Raji (cell line): ENCODE results near the gene TTC33.

ENCODE experiments used
- POLR2A ChIP-seq: IDR thresholded peaks from 2 replicates; pipeline ENCODE4 v1.6.1; 2011; ENCODE audit warnings: low read depth, low read length, control low read depth; ENCODE audit not compliant: insufficient read depth

TTC33 gene

DNA sequence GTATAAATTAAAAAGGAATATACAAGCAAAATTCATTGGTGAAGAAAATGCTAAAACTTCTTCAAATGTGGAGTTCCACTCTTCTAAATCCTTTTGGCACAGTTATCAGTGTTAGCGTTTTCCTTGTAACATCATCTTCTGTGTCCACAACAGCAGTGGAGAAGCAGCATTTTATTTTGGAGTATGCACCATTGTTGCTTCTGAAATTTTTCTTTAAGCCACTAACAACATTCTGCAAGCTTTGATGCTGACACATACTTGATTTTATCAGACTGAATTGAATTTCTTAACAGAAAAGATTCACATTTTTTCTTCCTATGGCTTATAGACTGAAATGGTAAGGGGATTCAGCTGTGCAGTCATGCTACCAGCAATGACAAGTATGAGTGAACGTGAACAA lies 136.8 kb downstream of the TTC33 start:
- no peak for TF ChIP-seq POLR2A

DNA sequence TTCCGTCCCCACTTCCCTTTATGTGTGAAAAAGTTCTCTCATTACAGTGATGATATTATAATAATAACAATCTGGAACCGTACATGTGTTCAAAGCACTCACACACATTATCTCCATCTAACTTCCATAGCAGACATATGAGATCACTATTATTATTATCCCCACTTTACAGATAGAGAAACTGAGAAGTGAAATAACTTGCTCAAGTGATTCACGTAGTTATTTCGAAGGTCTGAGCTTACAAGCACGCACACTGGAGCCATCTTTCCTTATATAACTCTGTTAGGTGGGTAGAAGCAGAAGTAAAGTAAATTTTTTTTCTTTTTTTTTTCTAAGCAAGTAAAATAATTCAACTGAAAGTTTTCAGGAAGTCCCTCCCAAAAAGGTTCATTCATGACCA lies 139.0 kb downstream of the TTC33 start:
- TF ChIP-seq POLR2A: no peak

DNA sequence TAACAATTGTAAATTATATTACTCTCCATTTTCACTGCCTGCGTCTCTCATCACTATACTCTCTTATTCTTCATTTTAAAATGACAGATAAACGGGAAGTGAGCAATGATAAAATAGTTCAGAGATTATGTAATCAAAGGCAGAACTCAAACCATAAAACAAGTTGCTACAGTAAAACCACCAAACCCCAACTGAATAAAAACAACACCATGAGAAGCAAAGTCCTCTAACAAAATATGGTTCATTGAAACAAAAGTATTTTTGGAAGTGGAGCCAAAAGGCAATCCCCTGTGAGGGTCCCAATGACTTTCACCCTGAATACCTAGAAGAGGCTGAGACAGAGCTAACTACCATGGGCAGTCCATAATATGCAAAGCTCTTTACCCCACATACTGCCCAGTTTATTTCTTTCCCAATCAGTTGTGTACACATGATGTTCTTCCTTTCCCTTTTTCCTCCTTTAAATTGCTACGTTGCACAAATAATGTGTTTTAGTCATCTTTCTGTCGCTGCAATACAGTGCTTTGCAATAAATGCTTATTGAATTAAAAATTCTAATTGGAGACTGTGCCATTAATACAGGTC lies 140.1 kb downstream of the TTC33 start:
- no peak for TF ChIP-seq POLR2A

DNA sequence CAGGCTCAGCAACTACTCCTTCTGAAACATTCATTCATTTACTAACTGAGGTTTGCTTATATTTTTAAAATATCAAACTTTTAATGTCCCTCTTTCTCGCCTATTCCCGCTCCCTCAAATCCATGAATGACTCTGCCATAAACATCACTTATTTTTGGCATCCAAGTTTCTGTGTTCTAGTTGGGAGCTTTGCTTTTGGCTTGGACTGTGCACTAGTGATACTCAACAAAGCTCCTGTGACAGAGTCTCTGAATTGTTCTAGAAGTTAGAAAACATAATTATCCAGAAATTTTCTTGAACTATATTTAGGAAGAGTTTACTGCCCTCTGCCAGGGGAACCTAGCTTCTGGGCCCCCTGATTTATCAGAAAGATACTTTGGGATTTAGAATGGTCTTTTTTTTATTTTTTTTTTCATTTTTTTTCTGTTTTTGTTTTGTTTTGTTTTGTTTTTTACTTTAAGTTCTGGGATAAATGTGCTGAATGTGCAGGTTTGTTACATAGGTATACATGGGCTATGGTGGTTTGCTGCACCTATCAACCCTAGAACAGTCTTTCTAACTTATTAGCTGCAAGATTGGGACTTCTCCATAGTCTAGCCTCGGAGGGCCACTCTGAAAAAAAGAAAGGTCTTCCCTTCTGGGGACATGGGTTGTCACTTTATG lies 140.7 kb downstream of the TTC33 start:
- TF ChIP-seq POLR2A: no peak

DNA sequence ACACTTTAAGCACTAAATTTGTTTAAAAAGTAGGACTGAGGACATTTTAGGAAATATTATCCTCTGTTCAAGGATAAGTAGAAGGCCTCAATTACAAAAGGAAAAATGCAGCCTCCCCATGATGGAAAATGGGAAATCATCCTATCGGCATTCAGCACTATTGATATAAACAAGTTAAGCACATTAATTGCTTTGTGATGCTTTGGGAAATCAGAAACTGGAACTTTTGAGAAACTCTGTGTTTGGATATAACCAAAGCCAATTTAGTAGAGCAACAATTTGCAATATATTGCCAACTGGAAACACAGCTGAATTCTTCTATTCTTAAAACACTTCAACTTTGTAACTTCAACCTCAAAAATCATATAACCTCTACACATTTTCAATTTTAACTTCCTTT lies 141.3 kb downstream of the TTC33 start:
- TF ChIP-seq POLR2A: no peak

DNA sequence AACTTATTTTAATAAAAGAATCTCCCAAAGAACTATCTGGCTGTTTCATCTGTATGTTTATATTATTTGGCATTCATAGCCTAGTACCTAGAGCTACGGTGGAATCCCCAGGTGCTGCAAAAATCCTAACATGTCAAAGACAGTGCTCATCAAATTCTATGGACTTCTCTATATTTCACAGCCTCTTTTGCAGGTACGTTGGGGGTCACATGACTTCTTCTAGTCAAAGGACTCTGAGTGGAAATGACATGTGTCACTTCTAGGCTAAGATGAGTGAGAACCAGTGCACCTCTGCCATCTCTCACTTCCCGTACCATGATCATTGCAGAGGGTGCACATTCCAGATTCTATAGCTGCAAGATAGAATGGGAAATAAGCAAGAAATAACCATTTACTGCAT lies 148.6 kb downstream of the TTC33 start:
- TF ChIP-seq POLR2A: no peak

DNA sequence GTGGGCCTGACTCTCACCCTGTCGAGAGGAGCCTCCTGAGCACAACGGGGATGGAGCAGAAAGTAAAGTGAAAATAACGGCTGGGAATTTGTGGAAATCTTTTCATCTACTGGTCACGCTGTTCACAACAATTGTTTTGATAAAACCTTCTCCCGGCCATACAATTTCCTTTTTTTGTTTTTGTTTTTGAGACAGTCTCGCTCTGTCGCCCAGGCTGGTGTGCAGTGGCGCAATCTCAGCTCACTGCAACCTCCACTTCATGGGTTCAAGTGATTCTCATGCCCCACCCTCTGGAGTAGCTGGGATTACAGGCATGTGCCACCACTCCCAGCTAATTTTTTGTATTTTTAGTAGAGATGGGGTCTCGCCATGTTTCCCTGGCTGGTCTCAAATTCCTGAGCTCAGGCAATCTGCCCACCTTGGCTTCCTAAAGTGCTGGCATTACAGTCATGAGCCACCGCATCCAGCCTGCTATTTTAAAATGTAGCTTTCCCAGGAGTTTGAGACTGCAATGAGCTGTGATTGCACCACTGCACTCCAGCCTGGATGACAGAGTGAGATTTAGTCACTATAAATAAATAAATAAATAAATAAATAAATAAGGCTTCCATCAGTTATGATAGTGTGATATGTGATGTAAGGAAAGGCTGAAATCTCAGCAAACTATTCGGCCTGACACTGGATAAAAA lies 149.5 kb downstream of the TTC33 start:
- no peak for TF ChIP-seq POLR2A

DNA sequence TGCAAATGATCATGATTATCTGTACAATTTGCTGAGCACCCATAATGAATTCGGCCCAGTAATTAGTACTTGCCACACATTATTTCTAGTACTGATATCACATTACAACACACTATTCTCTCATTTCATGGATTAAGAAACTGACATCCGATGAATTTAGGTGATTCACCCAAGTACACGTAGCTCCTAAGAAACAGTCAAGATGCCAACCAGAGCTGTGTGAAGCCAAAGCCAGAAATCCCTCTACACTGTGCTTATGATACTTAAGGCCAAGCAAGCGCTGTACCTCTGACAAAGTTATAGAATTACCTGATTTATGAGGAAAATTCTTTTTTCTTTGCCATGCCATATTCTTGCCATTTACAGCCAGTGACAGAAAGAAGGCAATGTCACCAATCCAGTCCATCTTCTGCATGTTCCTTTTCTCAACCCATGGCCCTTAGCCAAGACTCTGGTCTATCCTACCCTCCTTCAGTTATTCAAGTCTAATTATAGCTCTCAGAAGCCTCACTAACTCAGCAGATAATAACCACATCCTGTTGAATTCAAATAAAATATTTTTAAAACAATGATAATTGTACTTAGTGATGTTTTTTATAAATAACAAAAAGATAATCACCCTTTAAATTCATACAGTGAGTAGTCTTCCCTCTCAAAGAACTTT lies 150.3 kb downstream of the TTC33 start:
- no peak for TF ChIP-seq POLR2A

DNA sequence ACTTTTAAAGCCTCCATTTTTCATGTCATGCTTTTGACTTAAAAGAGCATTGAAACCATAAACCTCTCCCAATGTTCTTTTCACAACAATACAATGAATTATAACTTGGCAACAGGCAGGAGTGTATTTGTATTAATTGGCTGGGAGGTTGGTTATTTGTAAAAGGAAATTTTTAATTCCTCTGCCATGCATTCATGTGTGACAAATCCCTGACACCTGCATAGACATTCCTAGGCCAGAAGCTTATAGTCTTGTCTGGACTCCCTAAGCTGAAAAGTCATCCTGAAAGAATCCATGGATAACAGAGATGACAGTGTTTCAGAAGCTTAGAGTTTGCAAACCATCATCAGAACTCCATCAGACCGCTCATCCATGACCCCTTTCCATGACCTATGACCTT lies 152.4 kb downstream of the TTC33 start:
- TF ChIP-seq POLR2A: no peak

DNA sequence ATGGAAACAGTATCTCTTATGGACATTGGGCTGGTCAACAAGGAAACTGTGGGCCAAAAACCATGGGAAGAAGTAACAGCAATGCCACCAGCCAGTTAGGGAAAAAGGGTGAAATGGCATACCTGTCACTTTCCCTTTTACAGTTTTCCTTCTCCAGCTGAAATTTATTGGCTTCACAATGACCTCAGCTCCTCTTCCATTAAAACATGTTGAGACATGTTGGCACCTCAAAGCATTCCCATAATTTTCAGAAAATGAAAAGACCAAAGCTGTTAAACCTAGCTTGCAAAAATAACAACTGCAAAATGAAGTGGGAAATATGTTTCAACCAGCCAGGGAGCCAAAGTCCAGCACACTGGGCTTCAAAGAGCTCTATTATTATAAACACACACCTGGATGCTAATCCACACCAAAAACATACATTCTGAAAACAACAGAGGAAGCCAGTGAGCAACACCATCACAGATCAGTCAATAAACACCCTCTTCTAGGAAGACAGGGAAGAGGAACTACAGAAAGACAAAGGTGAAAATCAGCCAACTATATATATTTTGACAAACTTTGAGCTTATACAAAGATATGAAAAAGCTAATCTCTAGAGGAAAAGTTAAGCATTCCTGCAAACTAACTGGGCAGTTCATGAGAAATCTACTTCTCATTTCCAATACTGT lies 154.4 kb downstream of the TTC33 start:
- no peak for TF ChIP-seq POLR2A

DNA sequence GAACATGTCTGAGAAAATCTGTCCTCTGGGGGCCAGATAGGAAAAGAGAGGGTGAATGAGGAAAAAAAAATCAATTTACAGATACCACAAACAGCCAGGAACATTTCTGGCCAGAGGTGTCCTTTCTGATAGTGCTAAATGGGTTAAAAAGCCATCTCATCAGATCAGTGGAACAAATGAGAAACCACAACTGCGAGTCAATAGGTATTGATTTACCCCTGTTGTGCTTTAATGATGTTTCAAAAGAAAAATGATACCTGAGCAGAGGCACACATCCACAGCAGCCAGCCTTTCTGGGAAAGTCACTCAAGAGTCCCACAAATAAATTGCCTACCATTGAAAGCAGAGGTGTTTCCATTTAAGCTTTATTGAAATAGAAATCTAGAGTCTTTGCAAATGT lies 155.4 kb downstream of the TTC33 start:
- no peak for TF ChIP-seq POLR2A

DNA sequence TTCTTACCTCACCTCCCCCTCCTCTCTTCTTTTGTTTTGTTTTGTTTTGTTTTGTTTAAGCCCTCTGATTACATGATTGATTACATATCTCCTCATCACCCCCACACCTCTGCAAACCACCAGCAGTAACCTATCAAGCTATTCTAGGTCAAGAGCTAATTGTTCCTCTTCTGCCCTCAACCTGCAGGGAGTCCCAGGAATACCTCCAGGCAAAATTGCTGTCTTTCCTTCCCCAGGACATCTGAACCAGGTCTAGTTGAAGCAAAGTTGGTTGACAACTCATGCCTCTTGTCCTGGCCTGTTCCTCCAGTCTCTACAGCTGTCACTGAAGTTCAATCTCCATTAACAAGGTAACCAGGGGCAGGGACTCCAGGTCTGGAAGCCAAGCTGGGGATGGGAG lies 156.1 kb downstream of the TTC33 start:
- TF ChIP-seq POLR2A: no peak

DNA sequence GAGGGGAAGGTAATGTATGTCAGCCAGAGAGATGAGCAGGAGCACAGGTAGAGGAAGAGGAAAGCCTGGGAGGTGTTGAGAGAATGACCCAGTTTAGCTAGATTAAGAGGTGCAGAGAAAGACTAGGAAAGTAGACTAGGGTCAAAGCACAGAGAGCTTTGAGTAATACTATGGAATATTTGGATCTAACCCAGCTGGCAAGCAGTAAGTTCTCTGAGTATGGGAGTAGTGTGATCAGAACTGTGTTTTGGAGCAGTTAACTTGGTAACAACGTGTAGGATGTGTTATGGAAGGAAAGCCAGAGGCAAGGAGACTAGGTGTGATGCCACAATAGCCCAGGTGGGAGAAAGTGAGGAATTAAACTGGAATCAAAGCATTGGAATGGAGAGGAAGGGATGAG lies 160.9 kb downstream of the TTC33 start:
- TF ChIP-seq POLR2A: no peak

DNA sequence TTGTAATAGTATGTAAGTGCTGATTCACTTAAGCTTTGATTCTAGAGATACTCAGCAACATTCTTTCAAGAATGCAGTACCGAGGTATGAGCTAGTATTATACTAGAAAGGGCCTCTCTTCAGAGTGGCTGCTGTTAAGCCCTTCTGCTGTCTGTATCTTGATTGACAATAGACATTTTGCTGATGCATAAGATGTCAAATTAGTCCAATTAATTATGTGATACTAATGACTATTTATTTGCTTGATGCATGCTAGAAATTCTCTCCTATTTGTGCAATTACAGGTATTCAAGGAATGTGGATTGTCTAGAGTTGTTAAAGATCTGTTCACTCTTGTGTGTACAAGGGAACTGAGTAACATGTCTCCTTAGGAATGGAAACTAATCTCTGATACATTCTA lies 168.4 kb downstream of the TTC33 start:
- no peak for TF ChIP-seq POLR2A

DNA sequence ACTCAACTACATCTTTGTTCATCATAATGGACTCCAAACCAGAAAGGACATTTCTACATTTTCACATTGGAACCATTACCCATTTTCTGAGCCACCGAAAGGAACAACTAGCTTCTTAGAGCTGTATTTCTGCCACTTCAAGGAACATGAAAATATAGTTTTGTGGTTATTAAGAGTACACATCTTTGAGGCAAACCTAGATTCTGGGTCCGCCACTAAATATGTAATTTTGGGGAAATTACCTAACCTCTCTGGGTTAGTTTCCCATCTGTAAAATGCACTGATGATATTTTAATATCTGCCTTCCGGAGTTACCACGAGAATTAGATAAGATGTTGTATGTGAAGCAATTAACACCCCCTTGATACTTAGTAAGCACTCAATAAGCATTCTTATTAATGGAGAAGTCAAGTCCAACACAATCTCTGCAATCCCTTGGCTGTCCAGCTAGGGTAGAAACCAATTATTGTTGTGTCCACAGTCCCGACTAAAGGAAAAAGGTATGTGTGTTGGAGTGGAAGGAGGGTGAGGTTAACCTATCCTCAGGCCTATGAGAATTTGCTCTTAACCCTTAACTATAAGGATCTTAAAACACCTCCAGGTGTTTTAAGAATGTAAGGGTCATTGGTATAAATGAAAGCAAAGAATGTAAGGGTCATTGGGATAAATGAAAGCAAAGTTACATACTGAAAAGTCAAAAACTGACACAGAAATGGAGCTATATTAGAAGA lies 170.1 kb downstream of the TTC33 start:
- TF ChIP-seq POLR2A: no peak
